ENCODE results near the gene HTR7.
"Not testable (repeated sequence)": the region's sequence is repeated elsewhere in the genome, so short reads cannot be mapped to it uniquely, and the experiment has no call there.

HTR7 gene

GRCh38 chr10:90880059-90880719 lies 22.4 kb upstream of the HTR7 start:
- not testable (repeated sequence) for H3K27me3 ChIP-seq (ENCODE audit: control insufficient read depth, insufficient read depth, low read length); H3K9ac ChIP-seq (ENCODE audit: low read depth, low read length); H3K27ac ChIP-seq (ENCODE audit: low read depth, low read length); H3K4me3 ChIP-seq (ENCODE audit: low read depth, low read length); H3K4me1 ChIP-seq (ENCODE audit: control insufficient read depth, insufficient read depth, low read length); H3K9me3 ChIP-seq (ENCODE audit: control insufficient read depth, insufficient read depth, low read length)
- peaks cover 87% of the 10 kb centered on the region for H3K36me3 ChIP-seq (ENCODE audit: control insufficient read depth, insufficient read depth, low read length)

- Histone ChIP-seq H3K27me3 (ENCODE audit: control insufficient read depth, insufficient read depth, low read length) (no peaks in the 10 kb centered on the region), H3K27ac (ENCODE audit: low read depth, low read length) (no peak overlapping the region), H3K4me1 (ENCODE audit: control insufficient read depth, insufficient read depth, low read length) (no peaks in the 10 kb centered on the region), H3K36me3 (ENCODE audit: control insufficient read depth, insufficient read depth, low read length) (peaks cover 82% of the 10 kb centered on the region), H3K9me3 (ENCODE audit: control insufficient read depth, insufficient read depth, low read length) (no peaks in the 10 kb centered on the region), H3K9ac (ENCODE audit: low read depth, low read length) (no peak overlapping the region), H3K4me3 (ENCODE audit: low read depth, low read length) (no peak overlapping the region)
Measured at GRCh38 chr10:90879062-90879461, 21.2 kb upstream of the HTR7 start.

- peaks cover 31% of the 10 kb centered on the region for H3K36me3 ChIP-seq (ENCODE audit: control insufficient read depth, insufficient read depth, low read length)
- peaks cover 12% of the 10 kb centered on the region; the same call in 1 of the 2 replicates for H3K4me1 ChIP-seq (ENCODE audit: control insufficient read depth, insufficient read depth, low read length)
- H3K27me3 ChIP-seq (ENCODE audit: control insufficient read depth, insufficient read depth, low read length): no peaks in the 10 kb centered on the region
- H3K9me3 ChIP-seq (ENCODE audit: control insufficient read depth, insufficient read depth, low read length): no peaks in the 10 kb centered on the region
- peak overlapping the region; percentile 89 for H3K4me3 ChIP-seq (ENCODE audit: low read depth, low read length)
- peak overlapping the region; percentile 87 for H3K9ac ChIP-seq (ENCODE audit: low read depth, low read length)
- H3K27ac ChIP-seq (ENCODE audit: low read depth, low read length): no peak overlapping the region
Measured at GRCh38 chr10:90872648-90873020, 14.8 kb upstream of the HTR7 start.

GRCh38 chr10:90871766-90872647 lies 14.2 kb upstream of the HTR7 start, which contains the start of gene RPP30:
Gene RPP30, plus strand, starts transcription at chr10:90871974. Its CDS starts 13 bp downstream, at chr10:90871987.
- Histone ChIP-seq H3K36me3 (ENCODE audit: control insufficient read depth, insufficient read depth, low read length) (peaks cover 24% of the 10 kb centered on the region), H3K4me1 (ENCODE audit: control insufficient read depth, insufficient read depth, low read length) (peaks cover 12% of the 10 kb centered on the region; the same call in 1 of the 2 replicates), H3K9me3 (ENCODE audit: control insufficient read depth, insufficient read depth, low read length) (no peaks in the 10 kb centered on the region), H3K4me3 (ENCODE audit: low read depth, low read length) (peak within 1 kb of the TSS; percentile 89), H3K27ac (ENCODE audit: low read depth, low read length) (peak within 1 kb of the TSS; percentile 87), H3K9ac (ENCODE audit: low read depth, low read length) (peak within 1 kb of the TSS; percentile 87), H3K27me3 (ENCODE audit: control insufficient read depth, insufficient read depth, low read length) (no peaks in the 10 kb centered on the region)

- H3K27me3 ChIP-seq (ENCODE audit: control insufficient read depth, insufficient read depth, low read length): no peaks in the 10 kb centered on the region
- H3K36me3 ChIP-seq (ENCODE audit: control insufficient read depth, insufficient read depth, low read length): peaks cover 18% of the 10 kb centered on the region
- H3K4me3 ChIP-seq (ENCODE audit: low read depth, low read length): peak overlapping the region; percentile 89
- peak overlapping the region; percentile 87 for H3K27ac ChIP-seq (ENCODE audit: low read depth, low read length)
- H3K9me3 ChIP-seq (ENCODE audit: control insufficient read depth, insufficient read depth, low read length): no peaks in the 10 kb centered on the region
- H3K4me1 ChIP-seq (ENCODE audit: control insufficient read depth, insufficient read depth, low read length): peaks cover 12% of the 10 kb centered on the region; the same call in 1 of the 2 replicates
- peak overlapping the region; percentile 87; the same call in 1 of the 2 replicates for H3K9ac ChIP-seq (ENCODE audit: low read depth, low read length)
Measured at GRCh38 chr10:90871279-90871765, 13.5 kb upstream of the HTR7 start.

- Histone ChIP-seq H3K36me3 (ENCODE audit: control insufficient read depth, insufficient read depth, low read length) (no peaks in the 10 kb centered on the region), H3K4me3 (ENCODE audit: low read depth, low read length) (no peak overlapping the region), H3K9me3 (ENCODE audit: control insufficient read depth, insufficient read depth, low read length) (no peaks in the 10 kb centered on the region), H3K27me3 (ENCODE audit: control insufficient read depth, insufficient read depth, low read length) (no peaks in the 10 kb centered on the region), H3K27ac (ENCODE audit: low read depth, low read length) (no peak overlapping the region), H3K4me1 (ENCODE audit: control insufficient read depth, insufficient read depth, low read length) (peaks cover 6% of the 10 kb centered on the region; the same call in 1 of the 2 replicates), H3K9ac (ENCODE audit: low read depth, low read length) (no peak overlapping the region)
Measured at GRCh38 chr10:90866050-90866598, 8.3 kb upstream of the HTR7 start.

GRCh38 chr10:90865401-90865800 lies 7.6 kb upstream of the HTR7 start:
- Histone ChIP-seq H3K27me3 (ENCODE audit: control insufficient read depth, insufficient read depth, low read length) (no peaks in the 10 kb centered on the region), H3K9me3 (ENCODE audit: control insufficient read depth, insufficient read depth, low read length) (no peaks in the 10 kb centered on the region), H3K9ac (ENCODE audit: low read depth, low read length) (no peak overlapping the region), H3K27ac (ENCODE audit: low read depth, low read length) (no peak overlapping the region), H3K36me3 (ENCODE audit: control insufficient read depth, insufficient read depth, low read length) (no peaks in the 10 kb centered on the region), H3K4me3 (ENCODE audit: low read depth, low read length) (no peak overlapping the region), H3K4me1 (ENCODE audit: control insufficient read depth, insufficient read depth, low read length) (no peaks in the 10 kb centered on the region)

GRCh38 chr10:90862908-90863514 lies 5.2 kb upstream of the HTR7 start:
- no peaks in the 10 kb centered on the region for H3K36me3 ChIP-seq (ENCODE audit: control insufficient read depth, insufficient read depth, low read length)
- H3K9ac ChIP-seq (ENCODE audit: low read depth, low read length): no peak overlapping the region
- no peaks in the 10 kb centered on the region for H3K9me3 ChIP-seq (ENCODE audit: control insufficient read depth, insufficient read depth, low read length)
- peaks cover 4% of the 10 kb centered on the region; the same call in 1 of the 2 replicates for H3K4me1 ChIP-seq (ENCODE audit: control insufficient read depth, insufficient read depth, low read length)
- H3K4me3 ChIP-seq (ENCODE audit: low read depth, low read length): no peak overlapping the region
- H3K27me3 ChIP-seq (ENCODE audit: control insufficient read depth, insufficient read depth, low read length): peaks cover 14% of the 10 kb centered on the region
- H3K27ac ChIP-seq (ENCODE audit: low read depth, low read length): no peak overlapping the region

- Histone ChIP-seq H3K4me3 (ENCODE audit: low read depth, low read length) (no peak overlapping the region), H3K9me3 (ENCODE audit: control insufficient read depth, insufficient read depth, low read length) (no peaks in the 10 kb centered on the region), H3K4me1 (ENCODE audit: control insufficient read depth, insufficient read depth, low read length) (peaks cover 5% of the 10 kb centered on the region; the same call in 1 of the 2 replicates), H3K27ac (ENCODE audit: low read depth, low read length) (no peak overlapping the region), H3K9ac (ENCODE audit: low read depth, low read length) (no peak overlapping the region), H3K27me3 (ENCODE audit: control insufficient read depth, insufficient read depth, low read length) (peaks cover 34% of the 10 kb centered on the region), H3K36me3 (ENCODE audit: control insufficient read depth, insufficient read depth, low read length) (no peaks in the 10 kb centered on the region)
Measured at GRCh38 chr10:90860790-90861189, 3.0 kb upstream of the HTR7 start.

- H3K9ac ChIP-seq (ENCODE audit: low read depth, low read length): no peak overlapping the region
- no peak overlapping the region for H3K27ac ChIP-seq (ENCODE audit: low read depth, low read length)
- H3K4me3 ChIP-seq (ENCODE audit: low read depth, low read length): no peak overlapping the region
- peaks cover 46% of the 10 kb centered on the region for H3K27me3 ChIP-seq (ENCODE audit: control insufficient read depth, insufficient read depth, low read length)
- H3K36me3 ChIP-seq (ENCODE audit: control insufficient read depth, insufficient read depth, low read length): no peaks in the 10 kb centered on the region
- H3K4me1 ChIP-seq (ENCODE audit: control insufficient read depth, insufficient read depth, low read length): peaks cover 10% of the 10 kb centered on the region; the same call in 1 of the 2 replicates
- H3K9me3 ChIP-seq (ENCODE audit: control insufficient read depth, insufficient read depth, low read length): no peaks in the 10 kb centered on the region
Measured at GRCh38 chr10:90859321-90859751, 1.5 kb upstream of the HTR7 start.

Measured in HUES48 (cell line).